NCI-H128 (cell line): ENCODE measurements around the gene SMS.

Experiments used
- DNase-seq: peaks from one replicate; lab custom pipeline; 2025; ENCODE audit not compliant: unreplicated experiment; lab: John Stamatoyannopoulos, UW

The SMS gene

DNA sequence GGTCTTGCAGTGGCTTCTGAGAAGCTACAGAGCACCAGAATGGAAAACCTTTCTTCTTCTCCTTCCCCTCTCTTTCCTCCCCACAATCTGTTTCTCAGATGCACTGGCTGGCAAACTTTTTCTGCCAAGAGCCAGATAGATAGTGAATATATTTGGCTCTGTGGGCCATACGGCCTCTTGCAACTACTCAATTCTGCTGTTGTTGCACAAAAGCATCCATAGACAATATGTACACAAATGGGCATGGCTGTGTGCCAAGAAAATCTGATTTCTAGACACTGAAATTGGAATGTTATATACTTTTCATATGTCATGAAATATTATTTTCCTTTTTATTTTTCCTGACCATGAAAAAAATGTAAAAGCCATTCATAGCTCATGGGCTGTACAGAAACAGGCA, 94.7 kb downstream of the SMS start:
- no peak for DNase-seq

DNA sequence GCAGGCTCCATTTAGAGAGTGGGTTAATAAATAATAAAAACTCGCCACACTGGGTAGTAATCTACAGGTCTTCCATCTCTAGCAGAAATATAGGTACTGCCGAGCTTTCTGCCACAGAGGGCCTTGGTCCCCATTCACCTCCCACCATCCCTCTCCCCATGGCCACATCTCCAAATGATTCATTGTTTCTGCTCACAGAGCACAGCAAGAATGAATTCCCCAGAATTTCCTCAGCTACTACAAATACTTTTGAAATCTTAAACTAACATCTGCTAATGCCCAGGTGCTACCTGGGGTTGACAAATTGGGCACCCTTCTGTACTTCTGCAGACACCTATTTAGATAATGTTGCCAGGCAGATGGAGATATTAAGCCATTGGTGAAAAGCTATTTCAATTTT, 96.7 kb downstream of the SMS start:
- no peak for DNase-seq

- no peak for DNase-seq
These were observed 97.5 kb downstream of the SMS start for GRCh38 chrX:22037911-22038537.

DNA sequence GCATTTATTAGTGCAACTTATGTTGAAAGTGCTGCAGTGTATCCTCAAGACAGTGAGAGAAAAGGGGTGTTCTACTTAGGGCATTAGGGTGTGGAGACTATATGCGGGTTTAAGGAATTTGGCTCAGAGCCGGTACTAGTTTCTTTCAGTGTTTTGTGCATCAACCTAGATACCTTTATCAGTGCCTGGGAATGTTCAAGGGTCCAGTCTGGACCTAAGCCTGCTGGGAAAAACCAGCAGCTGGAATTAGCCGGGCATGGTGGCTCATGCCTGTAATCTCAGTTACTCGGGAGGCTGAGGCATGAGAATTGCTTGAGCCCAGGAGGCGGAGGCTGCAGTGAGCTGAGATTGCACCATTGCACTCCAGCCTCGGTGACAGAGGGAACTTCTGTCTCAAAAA, 99.0 kb downstream of the SMS start:
- DNase-seq: no peak

GRCh38 chrX:22040184-22040583, 99.7 kb downstream of the SMS start:
- no peak for DNase-seq

DNA sequence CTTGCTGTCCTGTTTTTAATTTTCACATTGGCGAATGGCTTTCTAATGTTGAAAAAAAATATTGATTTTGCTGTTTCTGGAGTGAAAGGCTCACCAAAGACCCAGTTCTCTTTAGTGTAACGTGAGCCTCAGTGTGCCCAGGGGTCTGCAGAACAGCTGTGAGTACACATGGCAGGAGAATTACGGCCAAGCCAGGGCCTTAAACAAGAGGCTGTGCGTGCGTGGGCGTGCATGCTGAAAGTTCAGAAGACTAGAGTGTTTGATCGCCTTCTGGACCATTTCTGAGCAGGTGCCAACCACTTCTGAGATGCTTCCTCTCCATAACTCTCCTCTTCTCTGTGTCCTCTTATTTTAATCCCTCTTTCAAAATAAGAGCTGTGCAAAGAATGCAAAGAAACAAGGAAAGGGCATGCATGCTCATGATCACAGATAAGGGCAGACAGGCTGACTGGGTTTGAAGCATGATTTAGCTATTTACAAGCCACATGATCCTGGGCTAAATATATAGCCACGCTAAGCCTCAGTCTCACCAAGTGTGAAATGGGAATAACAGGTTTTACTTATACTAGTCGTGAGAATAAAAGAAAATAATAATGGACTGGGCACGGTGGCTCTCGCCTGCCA, 101.5 kb downstream of the SMS start:
- DNase-seq: no peak

DNA sequence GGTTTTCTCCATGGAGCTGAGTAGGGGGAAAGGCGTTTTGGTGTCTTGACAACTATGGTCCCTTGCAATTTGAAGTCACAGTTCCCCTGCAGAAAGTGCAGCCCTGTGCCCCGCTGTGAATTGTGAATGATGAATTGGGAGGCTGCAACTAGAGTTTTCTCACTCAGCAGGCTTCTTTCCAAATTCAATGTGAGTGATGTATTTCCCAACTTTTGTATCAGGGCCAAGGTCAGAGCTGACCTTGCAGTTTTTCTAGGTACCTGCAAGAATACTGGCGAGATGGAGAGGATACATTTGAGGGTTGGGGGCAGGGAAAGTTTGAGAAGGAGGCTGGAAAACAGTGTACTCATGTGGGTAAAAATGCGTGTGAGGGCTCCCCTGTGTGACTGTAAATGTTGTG, 103.4 kb downstream of the SMS start:
- DNase-seq: no peak
